Smooth muscle cell (in vitro differentiated cells): ENCODE measurements around the gene SUGP1. TPM values are rescaled to one million over a fixed set of nuclear protein-coding genes. Genes with fewer than 3 reads are reported as not detected.

Experiments used
- DNase-seq: peaks from one replicate; lab custom pipeline; 2025; ENCODE audit not compliant: unreplicated experiment; lab: John Stamatoyannopoulos, UW
- H2AFZ ChIP-seq: fragments of 200-600 bp; sonication (generic); 2 replicates; pipeline ENCODE4 v1.6.0; 2016; ENCODE audit warnings: antibody characterized with exemption, low read depth, mild to moderate bottlenecking
- H3F3A ChIP-seq: fragments of 200-600 bp; sonication (generic); 2 replicates; pipeline ENCODE4 v1.6.0; 2017; ENCODE audit warnings: antibody characterized with exemption, low read depth
- H3K27ac ChIP-seq: fragments of 200-600 bp; sonication (generic); 2 replicates; pipeline ENCODE4 v1.5.1; 2016; ENCODE audit warnings: low read depth, mild to moderate bottlenecking
- H3K27me3 ChIP-seq: fragments of 200-600 bp; sonication (generic); 2 replicates; pipeline ENCODE4 v1.6.1; 2016; ENCODE audit warnings: low read depth, mild to moderate bottlenecking
- H3K36me3 ChIP-seq: fragments of 200-600 bp; sonication (generic); 2 replicates; pipeline ENCODE4 v1.5.1; 2016; ENCODE audit warnings: low read depth
- H3K4me1 ChIP-seq: fragments of 200-600 bp; sonication (generic); 2 replicates; pipeline ENCODE4 v1.5.1; 2016; ENCODE audit warnings: low read depth
- H3K4me2 ChIP-seq: fragments of 200-600 bp; sonication (generic); 2 replicates; pipeline ENCODE4 v1.6.0; 2016; ENCODE audit warnings: mild to moderate bottlenecking
- H3K4me3 ChIP-seq: fragments of 200-600 bp; sonication (generic); 2 replicates; pipeline ENCODE4 v1.5.1; 2016; ENCODE audit warnings: mild to moderate bottlenecking
- H3K79me2 ChIP-seq: fragments of 200-600 bp; sonication (generic); 2 replicates; pipeline ENCODE4 v1.6.0; 2016; ENCODE audit warnings: low read depth, mild to moderate bottlenecking
- H3K9ac ChIP-seq: fragments of 200-600 bp; sonication (generic); 2 replicates; pipeline ENCODE4 v1.6.0; 2016; ENCODE audit warnings: low read depth
- H3K9me3 ChIP-seq: fragments of 200-600 bp; sonication (generic); replicated peaks from 2 replicates; pipeline ENCODE4 v1.5.1; 2016; ENCODE audit warnings: low read depth
- H4K20me1 ChIP-seq: fragments of 200-600 bp; sonication (generic); 2 replicates; pipeline ENCODE4 v1.6.0; 2016; ENCODE audit warnings: low read depth
- CTCF ChIP-seq: fragments of 200-600 bp; sonication (generic); IDR thresholded peaks from 2 replicates; pipeline ENCODE4 v1.5.1; 2017; ENCODE audit warnings: borderline replicate concordance, mild to moderate bottlenecking, antibody characterized with exemption; ENCODE audit not compliant: insufficient read depth, poor library complexity, severe bottlenecking
- WGBS: methylation state at CpG from one replicate; pipeline ENCODE4 v1.1.7; 2016; ENCODE audit warnings: low lambda C conversion rate; 5-methylcytosine and 5-hydroxymethylcytosine counted together
- polyA plus RNA-seq: library from polyadenylated mRNA; unstranded; fragments of >200 nt; fragmentation: Nextera tagmentation; extraction: Ambion mirVana; gene quantifications from 2 replicates; pipeline ENCODE4 v1.2.1, GENCODE V29; 2016
- total RNA-seq: library from RNA; depleted of rRNA; stranded (reverse); fragments of >200 nt; gene quantifications from 2 replicates; pipeline ENCODE4 v1.2.3, GENCODE V29; 2014

The SUGP1 gene
- total and polyA plus RNA-seq, 2 experiments from 2014 or later: 19.9 to 54.1 TPM

GRCh38 chr19:19262190-19263057 lies 57.9 kb downstream of the SUGP1 start:
- no peak for TF ChIP-seq CTCF
- H3K9ac ChIP-seq: no peak overlapping the region

DNA sequence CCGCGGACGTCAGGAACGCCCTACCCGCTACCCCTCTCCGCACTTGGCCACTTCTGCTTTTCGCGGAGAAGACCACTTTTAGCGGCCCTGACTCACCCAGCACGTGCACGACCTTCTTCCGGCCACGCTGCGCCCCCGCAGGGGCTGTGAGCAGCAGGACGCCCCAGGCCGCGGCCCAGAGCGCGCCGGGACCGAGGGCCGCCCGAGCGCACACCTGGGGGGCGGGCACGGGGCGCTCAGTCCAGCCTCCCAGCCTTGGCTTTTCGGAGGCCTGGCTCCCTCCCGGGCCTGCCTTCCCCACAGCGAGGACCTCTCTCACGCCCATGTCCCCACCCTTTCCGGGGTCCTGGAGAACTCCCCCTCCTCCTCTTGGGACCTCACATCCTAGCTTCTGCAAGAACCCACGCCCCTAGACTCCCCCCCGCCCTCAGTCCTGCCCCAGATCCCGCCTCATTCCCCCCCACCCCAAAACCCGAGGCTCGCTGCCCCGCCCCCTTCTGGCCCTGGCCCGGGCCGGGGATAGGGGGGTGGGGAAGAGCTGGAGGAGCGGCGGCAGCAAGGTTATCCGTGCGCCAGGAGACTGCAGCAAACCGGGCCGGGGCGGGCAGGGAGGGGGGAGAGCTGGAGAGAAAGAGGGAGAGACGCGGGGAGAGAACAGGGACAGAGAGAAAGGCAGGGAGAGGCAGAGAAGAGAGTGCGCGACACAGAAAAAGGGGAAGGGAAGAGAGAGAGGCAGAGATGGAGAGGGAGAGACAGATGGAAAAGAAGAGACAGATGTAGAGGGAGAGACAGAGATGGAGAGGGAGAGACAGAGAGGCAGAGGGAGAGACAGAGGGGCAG lies 58.7 kb downstream of the SUGP1 start:
- Histone ChIP-seq H4K20me1 (no peaks in the 10 kb centered on the region), H3K4me3 (peak overlapping the region; percentile 39), H3K4me2 (peak overlapping the region; percentile 84), H3K27ac (no peak overlapping the region), H3K9ac (no peak overlapping the region), H3K36me3 (no peaks in the 10 kb centered on the region), H3K4me1 (peaks cover 3% of the 10 kb centered on the region), H2AFZ (no peak overlapping the region), H3K27me3 (peaks cover 35% of the 10 kb centered on the region), H3K79me2 (no peaks in the 10 kb centered on the region), H3K9me3 (no peaks in the 10 kb centered on the region), H3F3A (no peaks in the 10 kb centered on the region)
- WGBS: 4% methylated on average over 20 of the region's 52 CpGs
- TF ChIP-seq CTCF: no peak
- DNase-seq: no peak

More at GRCh38 chr19:19262190-19263057, 57.9 kb downstream of the SUGP1 start:
- H3K4me1 ChIP-seq: peaks cover 3% of the 10 kb centered on the region
- H3K4me2 ChIP-seq: peak overlapping the region; percentile 84
- DNase-seq: no peak
- peaks cover 35% of the 10 kb centered on the region for H3K27me3 ChIP-seq
- no peak overlapping the region for H3K27ac ChIP-seq
- H3K4me3 ChIP-seq: peak overlapping the region; percentile 39
- H3K36me3 ChIP-seq: no peaks in the 10 kb centered on the region
- no peaks in the 10 kb centered on the region for H3F3A ChIP-seq
- no peaks in the 10 kb centered on the region for H4K20me1 ChIP-seq
- 6% methylated on average over 22 of the region's 31 CpGs for WGBS
- H3K9me3 ChIP-seq: no peaks in the 10 kb centered on the region
- no peak overlapping the region for H2AFZ ChIP-seq
- no peaks in the 10 kb centered on the region for H3K79me2 ChIP-seq

DNA sequence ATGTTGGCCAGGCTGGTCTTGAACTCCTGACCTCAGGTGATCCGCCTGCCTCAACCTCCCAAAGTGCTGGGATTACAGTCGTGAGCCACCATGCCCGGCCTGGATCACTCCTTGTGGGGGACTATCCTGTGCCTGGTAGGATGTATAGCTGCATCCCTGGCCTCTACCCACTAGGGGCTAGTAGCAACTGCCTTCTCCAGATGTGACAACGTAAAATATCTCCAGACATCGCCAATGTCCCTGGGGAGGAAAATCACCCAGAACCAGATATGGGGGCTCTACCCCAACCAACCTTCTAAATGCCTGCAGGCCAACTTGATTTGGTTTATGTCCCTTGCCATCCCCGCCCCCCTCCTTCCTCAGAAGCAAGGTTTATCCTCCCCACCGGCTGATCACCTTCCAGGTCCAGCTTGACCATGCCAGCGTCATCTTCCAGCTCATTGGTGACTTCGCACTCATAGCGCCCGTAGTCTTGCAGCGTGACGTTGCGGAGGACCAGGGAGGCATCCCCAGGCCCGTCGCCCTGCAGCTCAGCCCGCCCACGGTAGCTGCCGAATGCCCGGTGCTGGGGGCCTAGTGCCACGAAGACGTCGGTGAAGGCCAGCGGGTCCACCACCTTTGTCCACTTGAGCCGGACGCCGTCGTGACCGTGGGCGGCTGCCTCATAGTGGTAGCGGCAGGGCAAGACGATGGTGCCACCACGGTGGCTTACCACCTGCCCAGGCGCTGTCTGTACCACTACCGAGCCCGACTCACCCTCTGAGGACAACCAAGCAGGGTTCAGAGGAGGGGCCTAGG lies 59.7 kb downstream of the SUGP1 start:
- no peak overlapping the region for H3K9ac ChIP-seq
- no peak for DNase-seq
- no peak overlapping the region for H2AFZ ChIP-seq
- 79% methylated on average over 36 of the region's 36 CpGs for WGBS
- no peaks in the 10 kb centered on the region for H3K9me3 ChIP-seq
- peak overlapping the region; percentile 84 for H3K4me2 ChIP-seq
- H3K79me2 ChIP-seq: no peaks in the 10 kb centered on the region
- no peaks in the 10 kb centered on the region for H3F3A ChIP-seq
- H3K27me3 ChIP-seq: peaks cover 40% of the 10 kb centered on the region
- TF ChIP-seq CTCF: no peak
- H3K36me3 ChIP-seq: no peaks in the 10 kb centered on the region
- H4K20me1 ChIP-seq: no peaks in the 10 kb centered on the region
- H3K27ac ChIP-seq: no peak overlapping the region
- H3K4me1 ChIP-seq: peaks cover 3% of the 10 kb centered on the region
- no peak overlapping the region for H3K4me3 ChIP-seq
